Ishikawa (cell line): ENCODE measurements around the gene GBX2.

Source experiments
- EGR1 ChIP-seq: IDR thresholded peaks from 2 replicates; pipeline ENCODE4 v1.6.1; 2012
- EP300 ChIP-seq: IDR thresholded peaks from 2 replicates; pipeline ENCODE4 v1.6.1; 2012; ENCODE audit warnings: borderline replicate concordance
- NFIC ChIP-seq: IDR thresholded peaks from 2 replicates; pipeline ENCODE4 v1.6.1; 2012
- RAD21 ChIP-seq: IDR thresholded peaks from 2 replicates; pipeline ENCODE4 v1.6.1; 2012; ENCODE audit warnings: low read depth
- TCF12 ChIP-seq: IDR thresholded peaks from 2 replicates; pipeline ENCODE4 v1.6.1; 2012; ENCODE audit warnings: low read depth

DNA sequence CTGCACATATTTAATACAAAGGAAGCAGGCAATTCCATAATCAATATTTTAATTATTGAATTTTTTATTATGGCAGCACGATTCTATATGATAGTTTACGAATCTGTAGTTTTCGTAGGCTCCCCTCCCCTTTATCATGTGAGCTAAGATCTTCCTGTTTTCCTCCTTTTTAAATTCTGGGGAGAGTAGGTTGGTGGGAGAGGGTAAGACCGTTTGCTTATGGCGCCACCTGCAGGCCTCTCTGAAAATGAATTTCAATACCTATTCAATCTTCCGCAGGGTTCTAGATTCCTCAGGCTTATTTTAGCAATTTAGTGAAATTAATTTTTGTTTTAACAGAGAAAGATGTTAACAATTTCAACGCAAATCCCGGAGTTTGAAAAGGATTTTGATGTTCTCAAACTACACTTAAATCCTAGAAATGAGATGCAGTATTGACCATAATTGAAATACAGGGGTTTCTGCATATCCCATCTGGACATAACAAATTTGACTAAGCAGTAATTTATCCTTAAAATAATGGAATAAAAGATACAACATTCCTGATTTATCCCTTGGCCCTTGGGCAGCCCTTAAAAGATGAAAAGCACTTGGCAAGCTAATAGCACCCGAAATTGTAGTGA is 12.8 kb upstream of the GBX2 start:
- TF ChIP-seq EP300 = no peak
- no peak for TF ChIP-seq TCF12
- TF ChIP-seq NFIC = no peak
- TF ChIP-seq RAD21 = peak; percentile 87
- TF ChIP-seq EGR1 = no peak
